Panc1 (cell line): Measurements from ENCODE around the gene CANT1. TPM values are rescaled to one million over a fixed set of nuclear protein-coding genes. Genes with fewer than 3 reads are reported as not detected.

Experiments
- ATAC-seq: fragments of 200-7000 bp; cut with Tn5 transposase; 2 replicates; pipeline ENCODE4 v1.9.1; 2020; ENCODE audit warnings: mild to moderate bottlenecking, moderate library complexity
- BruUV-seq: library from RNA; stranded (reverse); fragments of 400-500 nt; replicated peaks from 2 replicates; lab custom pipeline; 2021; lab: Mats Ljungman, UMichigan
- CTCF ChIA-PET: fragments of 300-600 bp; sonication (Branson Sonifier 250); formaldehyde crosslinking; loops from one replicate; lab custom pipeline; 2022; ENCODE audit warnings: antibody characterized with exemption; lab: Charles Lee
- POLR2A ChIA-PET: fragments of 300-600 bp; sonication (Branson Sonifier 250); formaldehyde crosslinking; loops from one replicate; lab custom pipeline; 2022; ENCODE audit warnings: antibody characterized with exemption; lab: Charles Lee
- DNase-seq: peaks from one replicate; pipeline ENCODE4 v3.0.0-alpha.2; 2010; ENCODE audit warnings: low read depth, low spot score
- H3K27ac ChIP-seq: 2 replicates; pipeline ENCODE4 v1.5.1; 2011; ENCODE audit warnings: mild to moderate bottlenecking, low read length, inconsistent platforms
- H3K27me3 ChIP-seq: fragments of 200-500 bp; sonication (Bioruptor generic); 2 replicates; pipeline ENCODE4 v1.6.0; 2014; ENCODE audit warnings: low read length, inconsistent platforms; ENCODE audit not compliant: control insufficient read depth, insufficient read depth
- H3K36me3 ChIP-seq: fragments of 200-500 bp; sonication (Bioruptor generic); 2 replicates; pipeline ENCODE4 v1.5.1; 2014; ENCODE audit warnings: inconsistent platforms, mild to moderate bottlenecking, low read length, moderate library complexity; ENCODE audit not compliant: control insufficient read depth, insufficient read depth
- H3K4me1 ChIP-seq: 2 replicates; pipeline ENCODE4 v1.5.1; 2011; ENCODE audit warnings: inconsistent platforms, mild to moderate bottlenecking, low read length, moderate library complexity; ENCODE audit not compliant: control insufficient read depth, insufficient read depth
- H3K4me3 ChIP-seq, 2 experiments: 2 replicates each; pipeline ENCODE4 v1.5.1; 2011 to 2012; ENCODE audit warnings: low read depth in 2 of 2, low read length in 2 of 2, mild to moderate bottlenecking in 2 of 2, inconsistent platforms in 1 of 2, moderate library complexity in 1 of 2
- H3K9me3 ChIP-seq: fragments of 200-500 bp; sonication (Bioruptor generic); 2 replicates; pipeline ENCODE4 v1.5.1; 2014; ENCODE audit warnings: low read depth, mild to moderate bottlenecking, inconsistent platforms, low read length, moderate library complexity; ENCODE audit not compliant: control insufficient read depth, insufficient read depth
- POLR2AphosphoS5 ChIP-seq: IDR thresholded peaks from 2 replicates; pipeline ENCODE4 v1.6.1; 2012; ENCODE audit warnings: mild to moderate bottlenecking, low read depth, low read length, moderate library complexity
- SIN3A ChIP-seq: IDR thresholded peaks from 2 replicates; pipeline ENCODE4 v1.6.1; 2012; ENCODE audit warnings: low read depth, mild to moderate bottlenecking, low read length, moderate library complexity, borderline replicate concordance; ENCODE audit not compliant: insufficient read depth
- TCF7L2 ChIP-seq: IDR thresholded peaks from 2 replicates; pipeline ENCODE4 v1.6.1; 2011; ENCODE audit warnings: mild to moderate bottlenecking, low read depth, low read length, inconsistent platforms
- in situ Hi-C: cut with HindIII; loops from 2 replicates; pipeline ENCODE4 v1.10.0; 2016; ENCODE audit warnings: low sequenced_read_pairs, low pct_unique_long_range_greater_than_20kb
- intact Hi-C: fragments of 100-400 bp; cut with micrococcal nuclease; formaldehyde crosslinking; loops from one replicate; pipeline ENCODE4 v1.10.0; 2022; ENCODE audit not compliant: unreplicated experiment
- total RNA-seq: library from RNA; stranded (reverse); gene quantifications from one replicate; pipeline ENCODE4 v1.2.1, GENCODE V29; 2021; ENCODE audit not compliant: unreplicated experiment
- TF ChIP-seq, protein P1 (sequence below): fragments of 450-650 bp; IDR thresholded peaks from 2 replicates; pipeline ENCODE4 v1.5.1; 2017; ENCODE audit warnings: mild to moderate bottlenecking
- TF ChIP-seq, protein P2 (sequence below), 2 experiments: IDR thresholded peaks; 2 replicates each; pipeline ENCODE4 v1.6.1; 2011 to 2012; ENCODE audit warnings: low read depth in 2 of 2, control low read depth in 1 of 2, low read length in 1 of 2, mild to moderate bottlenecking in 1 of 2, moderate library complexity in 1 of 2; ENCODE audit not compliant: insufficient read depth in 1 of 2

Gene CANT1
- total RNA-seq, 1 experiment from 2014 or later, result 160 TPM

DNA sequence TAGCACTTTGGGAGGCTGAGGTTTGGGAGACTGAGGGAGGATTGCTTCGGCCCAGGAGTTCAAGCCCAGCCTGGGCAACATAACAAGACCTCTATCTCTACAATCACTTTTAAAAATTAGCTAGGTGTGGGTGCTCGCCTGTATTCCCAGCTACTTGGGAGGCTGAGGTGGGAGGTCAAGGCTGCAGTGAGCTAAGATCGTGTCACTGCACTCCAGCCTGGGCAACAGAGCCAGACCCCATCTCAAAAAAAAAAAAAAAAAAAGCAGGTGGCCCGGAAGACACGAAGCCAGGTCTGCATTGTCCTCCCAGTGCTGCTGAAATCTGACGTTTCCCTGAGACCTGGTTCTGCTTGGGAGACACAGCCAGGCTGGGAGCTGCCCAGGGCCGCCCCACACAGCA is 65.5 kb downstream of the CANT1 start:
- ChIA-PET CTCF (no interaction called here), POLR2A (interaction anchor here (0.6 kb wide), 1 partner anchor 10 kb away, joined by 3 read pairs; no protein-coding TSS in a partner anchor)
- DNase-seq (no peak), ATAC-seq (no peak)
- intact Hi-C loops (no loop called here), in situ Hi-C loops (no loop called here)
- H3K4me3 ChIP-seq, result no peak overlapping the region
- no peaks in the 10 kb centered on the region for H3K9me3 ChIP-seq
- H3K27ac ChIP-seq, result no peak overlapping the region
- H3K27me3 ChIP-seq, result no peaks in the 10 kb centered on the region
- TF ChIP-seq, protein P1, sequence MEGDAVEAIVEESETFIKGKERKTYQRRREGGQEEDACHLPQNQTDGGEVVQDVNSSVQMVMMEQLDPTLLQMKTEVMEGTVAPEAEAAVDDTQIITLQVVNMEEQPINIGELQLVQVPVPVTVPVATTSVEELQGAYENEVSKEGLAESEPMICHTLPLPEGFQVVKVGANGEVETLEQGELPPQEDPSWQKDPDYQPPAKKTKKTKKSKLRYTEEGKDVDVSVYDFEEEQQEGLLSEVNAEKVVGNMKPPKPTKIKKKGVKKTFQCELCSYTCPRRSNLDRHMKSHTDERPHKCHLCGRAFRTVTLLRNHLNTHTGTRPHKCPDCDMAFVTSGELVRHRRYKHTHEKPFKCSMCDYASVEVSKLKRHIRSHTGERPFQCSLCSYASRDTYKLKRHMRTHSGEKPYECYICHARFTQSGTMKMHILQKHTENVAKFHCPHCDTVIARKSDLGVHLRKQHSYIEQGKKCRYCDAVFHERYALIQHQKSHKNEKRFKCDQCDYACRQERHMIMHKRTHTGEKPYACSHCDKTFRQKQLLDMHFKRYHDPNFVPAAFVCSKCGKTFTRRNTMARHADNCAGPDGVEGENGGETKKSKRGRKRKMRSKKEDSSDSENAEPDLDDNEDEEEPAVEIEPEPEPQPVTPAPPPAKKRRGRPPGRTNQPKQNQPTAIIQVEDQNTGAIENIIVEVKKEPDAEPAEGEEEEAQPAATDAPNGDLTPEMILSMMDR, result no peak
- TF ChIP-seq SIN3A (no peak), POLR2AphosphoS5 (no peak), TCF7L2 (no peak)
- TF ChIP-seq, protein P2, sequence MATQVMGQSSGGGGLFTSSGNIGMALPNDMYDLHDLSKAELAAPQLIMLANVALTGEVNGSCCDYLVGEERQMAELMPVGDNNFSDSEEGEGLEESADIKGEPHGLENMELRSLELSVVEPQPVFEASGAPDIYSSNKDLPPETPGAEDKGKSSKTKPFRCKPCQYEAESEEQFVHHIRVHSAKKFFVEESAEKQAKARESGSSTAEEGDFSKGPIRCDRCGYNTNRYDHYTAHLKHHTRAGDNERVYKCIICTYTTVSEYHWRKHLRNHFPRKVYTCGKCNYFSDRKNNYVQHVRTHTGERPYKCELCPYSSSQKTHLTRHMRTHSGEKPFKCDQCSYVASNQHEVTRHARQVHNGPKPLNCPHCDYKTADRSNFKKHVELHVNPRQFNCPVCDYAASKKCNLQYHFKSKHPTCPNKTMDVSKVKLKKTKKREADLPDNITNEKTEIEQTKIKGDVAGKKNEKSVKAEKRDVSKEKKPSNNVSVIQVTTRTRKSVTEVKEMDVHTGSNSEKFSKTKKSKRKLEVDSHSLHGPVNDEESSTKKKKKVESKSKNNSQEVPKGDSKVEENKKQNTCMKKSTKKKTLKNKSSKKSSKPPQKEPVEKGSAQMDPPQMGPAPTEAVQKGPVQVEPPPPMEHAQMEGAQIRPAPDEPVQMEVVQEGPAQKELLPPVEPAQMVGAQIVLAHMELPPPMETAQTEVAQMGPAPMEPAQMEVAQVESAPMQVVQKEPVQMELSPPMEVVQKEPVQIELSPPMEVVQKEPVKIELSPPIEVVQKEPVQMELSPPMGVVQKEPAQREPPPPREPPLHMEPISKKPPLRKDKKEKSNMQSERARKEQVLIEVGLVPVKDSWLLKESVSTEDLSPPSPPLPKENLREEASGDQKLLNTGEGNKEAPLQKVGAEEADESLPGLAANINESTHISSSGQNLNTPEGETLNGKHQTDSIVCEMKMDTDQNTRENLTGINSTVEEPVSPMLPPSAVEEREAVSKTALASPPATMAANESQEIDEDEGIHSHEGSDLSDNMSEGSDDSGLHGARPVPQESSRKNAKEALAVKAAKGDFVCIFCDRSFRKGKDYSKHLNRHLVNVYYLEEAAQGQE (IDR thresholded peaks at IDR 0.05; ENCODE audit: insufficient read depth in 1 of 2, low read depth in 2 of 2, low read length in 1 of 2), result no peak
- H3K4me1 ChIP-seq, result no peaks in the 10 kb centered on the region
- BruUV-seq, result no TSS peak
- no peaks in the 10 kb centered on the region for H3K36me3 ChIP-seq

Other genes with a start within 250 kb of the CANT1 start
- 46.7 TPM for gene CYTH1, start 227.5 kb downstream of the CANT1 start, total RNA-seq
- gene USP36, start 168.9 kb downstream of the CANT1 start, total RNA-seq, result 113 TPM
- gene CEP295NL, start 106.6 kb downstream of the CANT1 start, total RNA-seq, result 0.87 TPM
- 62.4 TPM for gene TIMP2, start 84.4 kb downstream of the CANT1 start, total RNA-seq
- 361 TPM for gene LGALS3BP, start 29.8 kb downstream of the CANT1 start, total RNA-seq
- gene C1QTNF1, start 14.4 kb upstream of the CANT1 start, total RNA-seq, result 1.5 TPM
- gene ENGASE, start 65.1 kb upstream of the CANT1 start, total RNA-seq, result 32.3 TPM